Measurements from ENCODE around the gene SEC31B. TPM values are rescaled to one million over a fixed set of nuclear protein-coding genes. Genes with fewer than 3 reads are reported as not detected.

Gene SEC31B
- total RNA-seq, 2 experiments from 2014 or later, result 202 to 208 TPM

- POLR2A ChIA-PET, result interaction anchor here (0.7 kb wide), 1 partner anchor 221 kb away, joined by 3 read pairs; the partner anchor contains the start of gene BLOC1S2
- CTCF ChIA-PET, result interaction anchor here (0.9 to 12.7 kb wide), 6 partner anchors 13 to 158 kb away, joined by 3 to 170 read pairs (median 60); partner anchors contain the start of genes HIF1AN, NDUFB8 and SEC31B
Observed at GRCh38 chr10:100507357-100507732, 12.3 kb downstream of the SEC31B start.

GRCh38 chr10:100506596-100507356, 12.9 kb downstream of the SEC31B start:
- H3K4me3 Mint-ChIP-seq, result peak overlapping the region; percentile 78

More at GRCh38 chr10:100507357-100507732, 12.3 kb downstream of the SEC31B start:
- Mint-ChIP-seq H3K9me3 (no peaks in the 10 kb centered on the region), H3K27ac (peak overlapping the region; percentile 93), H3K4me3 (peak overlapping the region; percentile 78), H3K4me1 (peaks cover 97% of the 10 kb centered on the region), H3K36me3 (ENCODE audit: low read depth) (peaks cover 60% of the 10 kb centered on the region), H3K27me3 (no peaks in the 10 kb centered on the region)
- no peak for DNase-seq

GRCh38 chr10:100505164-100505563, 14.5 kb downstream of the SEC31B start:
- peak overlapping the region; percentile 93 for H3K27ac Mint-ChIP-seq
- no peaks in the 10 kb centered on the region for H3K9me3 Mint-ChIP-seq
- CTCF ChIA-PET, result interaction anchor here (0.9 to 1.4 kb wide), 3 partner anchors 14 to 74 kb away, joined by 3 to 5 read pairs (median 4); partner anchors contain the start of gene SEC31B
- DNase-seq, result no peak
- no peaks in the 10 kb centered on the region for H3K27me3 Mint-ChIP-seq
- peak overlapping the region; percentile 78 for H3K4me3 Mint-ChIP-seq
- POLR2A ChIA-PET, result interaction anchor here (0.5 to 0.7 kb wide), 2 partner anchors 56 to 414 kb away, joined by 3 to 4 read pairs; no protein-coding TSS in a partner anchor
- peaks cover 69% of the 10 kb centered on the region for H3K36me3 Mint-ChIP-seq (ENCODE audit: low read depth)
- H3K4me1 Mint-ChIP-seq, result peaks cover 91% of the 10 kb centered on the region

More at GRCh38 chr10:100506596-100507356, 12.9 kb downstream of the SEC31B start:
- Mint-ChIP-seq H3K4me1 (peaks cover 97% of the 10 kb centered on the region), H3K9me3 (no peaks in the 10 kb centered on the region), H3K27me3 (no peaks in the 10 kb centered on the region), H3K27ac (peak overlapping the region; percentile 93), H3K36me3 (ENCODE audit: low read depth) (peaks cover 60% of the 10 kb centered on the region)
- CTCF ChIA-PET, result interaction anchor here (0.9 to 12.7 kb wide), 5 partner anchors 12 to 157 kb away, joined by 3 to 170 read pairs (median 69); partner anchors contain the start of genes NDUFB8 and SEC31B
- no peak for DNase-seq
- POLR2A ChIA-PET, result interaction anchor here (0.7 kb wide), 1 partner anchor 220 kb away, joined by 3 read pairs; the partner anchor contains the start of gene BLOC1S2

GRCh38 chr10:100504096-100504495, 15.6 kb downstream of the SEC31B start:
- DNase-seq, result no peak
- Mint-ChIP-seq H3K27ac (peak overlapping the region; percentile 52), H3K4me3 (no peak overlapping the region), H3K36me3 (ENCODE audit: low read depth) (peaks cover 78% of the 10 kb centered on the region), H3K4me1 (peaks cover 91% of the 10 kb centered on the region), H3K9me3 (no peaks in the 10 kb centered on the region), H3K27me3 (no peaks in the 10 kb centered on the region)
- CTCF ChIA-PET, result interaction anchor here (1.4 to 1.7 kb wide), 2 partner anchors 18 to 73 kb away, joined by 3 read pairs; no protein-coding TSS in a partner anchor
- POLR2A ChIA-PET, result no interaction called here

GRCh38 chr10:100502926-100503494, 16.7 kb downstream of the SEC31B start:
- no peaks in the 10 kb centered on the region for H3K9me3 Mint-ChIP-seq

GRCh38 chr10:100501423-100501822, 18.2 kb downstream of the SEC31B start:
- DNase-seq, result no peak
- Mint-ChIP-seq H3K27ac (peak overlapping the region; percentile 22), H3K4me1 (peaks cover 92% of the 10 kb centered on the region), H3K27me3 (no peaks in the 10 kb centered on the region), H3K9me3 (no peaks in the 10 kb centered on the region), H3K4me3 (no peak overlapping the region), H3K36me3 (ENCODE audit: low read depth) (peaks cover 87% of the 10 kb centered on the region)
- POLR2A ChIA-PET, result no interaction called here
- CTCF ChIA-PET, result interaction anchor here (1.1 to 2.9 kb wide), 4 partner anchors 13 to 77 kb away, joined by 3 to 16 read pairs (median 8); no protein-coding TSS in a partner anchor

More at GRCh38 chr10:100502926-100503494, 16.7 kb downstream of the SEC31B start:
- Mint-ChIP-seq H3K27ac (peak overlapping the region; percentile 42), H3K27me3 (no peaks in the 10 kb centered on the region), H3K36me3 (ENCODE audit: low read depth) (peaks cover 83% of the 10 kb centered on the region), H3K4me3 (no peak overlapping the region), H3K4me1 (peaks cover 92% of the 10 kb centered on the region)
- POLR2A ChIA-PET, result no interaction called here
- CTCF ChIA-PET, result interaction anchor here (0.7 to 1.7 kb wide), 3 partner anchors 15 to 145 kb away, joined by 3 read pairs; no protein-coding TSS in a partner anchor
- no peak for DNase-seq

- Mint-ChIP-seq H3K27ac (peak overlapping the region; percentile 54), H3K4me1 (peaks cover 75% of the 10 kb centered on the region), H3K4me3 (no peak overlapping the region), H3K9me3 (no peaks in the 10 kb centered on the region), H3K36me3 (ENCODE audit: low read depth) (peaks cover 88% of the 10 kb centered on the region), H3K27me3 (no peaks in the 10 kb centered on the region)
- CTCF ChIA-PET, result interaction anchor here (0.6 to 5.6 kb wide), 8 partner anchors 10 to 456 kb away, joined by 3 to 59 read pairs (median 5); no protein-coding TSS in a partner anchor
- no peak for DNase-seq
- POLR2A ChIA-PET, result no interaction called here
Observed at GRCh38 chr10:100498059-100498458, 21.6 kb downstream of the SEC31B start.

- Mint-ChIP-seq H3K4me3 (no peak overlapping the region), H3K27ac (no peak overlapping the region), H3K4me1 (peaks cover 64% of the 10 kb centered on the region), H3K9me3 (no peaks in the 10 kb centered on the region), H3K36me3 (ENCODE audit: low read depth) (peaks cover 83% of the 10 kb centered on the region), H3K27me3 (no peaks in the 10 kb centered on the region)
- DNase-seq, result no peak
- CTCF ChIA-PET, result interaction anchor here (1.3 to 5.6 kb wide), 7 partner anchors 9 to 31 kb away, joined by 3 to 59 read pairs (median 6); no protein-coding TSS in a partner anchor
- POLR2A ChIA-PET, result interaction anchor here (1.1 kb wide), 1 partner anchor 14 kb away, joined by 3 read pairs; no protein-coding TSS in a partner anchor
Observed at GRCh38 chr10:100496567-100496966, 23.1 kb downstream of the SEC31B start.

GRCh38 chr10:100490531-100490930, 29.1 kb downstream of the SEC31B start:
- Mint-ChIP-seq H3K9me3 (no peaks in the 10 kb centered on the region), H3K4me1 (peaks cover 18% of the 10 kb centered on the region), H3K36me3 (ENCODE audit: low read depth) (peaks cover 73% of the 10 kb centered on the region), H3K4me3 (no peak overlapping the region), H3K27ac (no peak overlapping the region), H3K27me3 (no peaks in the 10 kb centered on the region)
- DNase-seq, result no peak
- CTCF ChIA-PET, result interaction anchor here (2.2 kb wide), 1 partner anchor 8 kb away, joined by 8 read pairs; no protein-coding TSS in a partner anchor
- POLR2A ChIA-PET, result no interaction called here

- CTCF ChIA-PET, result interaction anchor here (1.9 to 2.1 kb wide), 2 partner anchors 11 to 29 kb away, joined by 6 to 16 read pairs; no protein-coding TSS in a partner anchor
- Mint-ChIP-seq H3K4me3 (no peak overlapping the region), H3K4me1 (peaks cover 21% of the 10 kb centered on the region), H3K36me3 (ENCODE audit: low read depth) (peaks cover 77% of the 10 kb centered on the region), H3K9me3 (no peaks in the 10 kb centered on the region), H3K27me3 (no peaks in the 10 kb centered on the region), H3K27ac (no peak overlapping the region)
- POLR2A ChIA-PET, result no interaction called here
- no peak for DNase-seq
Observed at GRCh38 chr10:100489396-100489795, 30.3 kb downstream of the SEC31B start.

- Mint-ChIP-seq H3K27ac (no peak overlapping the region), H3K4me3 (no peak overlapping the region), H3K9me3 (no peaks in the 10 kb centered on the region), H3K4me1 (peaks cover 30% of the 10 kb centered on the region), H3K27me3 (no peaks in the 10 kb centered on the region), H3K36me3 (ENCODE audit: low read depth) (peaks cover 74% of the 10 kb centered on the region)
- CTCF ChIA-PET, result interaction anchor here (1.3 to 2.5 kb wide), 5 partner anchors 9 to 31 kb away, joined by 3 to 16 read pairs (median 6); no protein-coding TSS in a partner anchor
- no peak for DNase-seq
- POLR2A ChIA-PET, result no interaction called here
Observed at GRCh38 chr10:100487529-100487928, 32.1 kb downstream of the SEC31B start.

GRCh38 chr10:100485801-100486495, 33.7 kb downstream of the SEC31B start:
- peaks cover 35% of the 10 kb centered on the region for H3K4me1 Mint-ChIP-seq
- ChIA-PET POLR2A (no interaction called here), CTCF (interaction anchor here (0.9 to 2.5 kb wide), 5 partner anchors 10 to 52 kb away, joined by 3 to 7 read pairs (median 3); no protein-coding TSS in a partner anchor)
- no peak overlapping the region for H3K27ac Mint-ChIP-seq
- no peaks in the 10 kb centered on the region for H3K9me3 Mint-ChIP-seq
- H3K36me3 Mint-ChIP-seq (ENCODE audit: low read depth), result peaks cover 67% of the 10 kb centered on the region
- no peak for DNase-seq
- peaks cover 2% of the 10 kb centered on the region for H3K27me3 Mint-ChIP-seq
- no peak overlapping the region for H3K4me3 Mint-ChIP-seq

Measured in activated CD4-positive, alpha-beta T cell treated with anti-CD3 and anti-CD28 coated beads, Interleukin-2, amount 10 ng/mL, durations not matched to agents 7 days and 5 days (primary cell).